Measurements from ENCODE around the gene TRABD2B. TPM values are rescaled to one million over a fixed set of nuclear protein-coding genes. Genes with fewer than 3 reads are reported as not detected.

The TRABD2B gene
- total RNA-seq, 1 experiment from 2014 or later: 10.3 TPM

DNA sequence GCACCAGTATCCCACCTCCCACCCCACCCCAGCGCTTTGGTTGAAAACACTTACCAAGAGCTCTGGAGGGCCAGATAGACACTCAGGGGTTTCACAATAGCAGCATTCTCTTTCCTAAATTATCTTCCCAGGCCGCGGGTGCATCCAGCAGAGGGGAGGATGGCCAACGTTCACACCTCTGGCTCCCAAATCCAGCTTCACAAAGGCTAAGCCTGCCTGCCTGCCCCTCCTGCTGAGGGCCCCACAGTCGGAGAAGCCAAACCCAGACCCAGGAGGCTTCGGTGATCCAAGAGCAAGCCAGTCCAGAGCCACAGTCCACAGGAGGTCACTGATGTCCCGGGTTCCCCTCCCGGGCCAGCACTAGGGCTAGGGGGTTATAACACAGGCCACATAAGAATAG is 231.9 kb downstream of the TRABD2B start:
- Mint-ChIP-seq H3K27me3 (ENCODE audit: low read depth) (peaks cover 7% of the 10 kb centered on the region), H3K27ac (no peak overlapping the region), H3K36me3 (no peaks in the 10 kb centered on the region), H3K9me3 (no peaks in the 10 kb centered on the region), H3K4me3 (no peak overlapping the region), H3K4me1 (no peaks in the 10 kb centered on the region)
- TF ChIP-seq JUN (CRISPR knock-in tag; IDR thresholded peaks at IDR 0.05) (no peak), IRF2 (CRISPR knock-in tag; IDR thresholded peaks at IDR 0.05; ENCODE audit: borderline replicate concordance, low read depth) (no peak), ELF4 (CRISPR knock-in tag; IDR thresholded peaks at IDR 0.05; ENCODE audit: low read depth) (no peak), PRRX2 (CRISPR knock-in tag; IDR thresholded peaks at IDR 0.05) (no peak), FOXJ3 (CRISPR knock-in tag; IDR thresholded peaks at IDR 0.05; ENCODE audit: borderline replicate concordance) (no peak), SP1 (CRISPR knock-in tag; conservative IDR thresholded peaks at IDR 0.05) (no peak), ZNF281 (CRISPR knock-in tag; IDR thresholded peaks at IDR 0.05) (no peak), NFE2L1 (CRISPR knock-in tag; IDR thresholded peaks at IDR 0.05) (no peak), TCF7 (CRISPR knock-in tag; IDR thresholded peaks at IDR 0.05; ENCODE audit: low read depth) (no peak), ZNF232 (CRISPR knock-in tag; IDR thresholded peaks at IDR 0.05) (no peak), ZNF416 (CRISPR knock-in tag; IDR thresholded peaks at IDR 0.05) (no peak), NFYB (CRISPR knock-in tag; conservative IDR thresholded peaks at IDR 0.05; ENCODE audit: low read depth) (no peak), NFATC4 (CRISPR knock-in tag; IDR thresholded peaks at IDR 0.05) (no peak), ESRRA (CRISPR knock-in tag; IDR thresholded peaks at IDR 0.05; ENCODE audit: borderline replicate concordance) (no peak), CDX4 (CRISPR knock-in tag; IDR thresholded peaks at IDR 0.05; ENCODE audit: borderline replicate concordance) (no peak), MYBL2 (CRISPR knock-in tag; IDR thresholded peaks at IDR 0.05) (no peak), SOX15 (CRISPR knock-in tag; IDR thresholded peaks at IDR 0.05) (no peak), ZNF138 (CRISPR knock-in tag; conservative IDR thresholded peaks at IDR 0.05) (no peak)
- TF ChIP-seq, protein P1, sequence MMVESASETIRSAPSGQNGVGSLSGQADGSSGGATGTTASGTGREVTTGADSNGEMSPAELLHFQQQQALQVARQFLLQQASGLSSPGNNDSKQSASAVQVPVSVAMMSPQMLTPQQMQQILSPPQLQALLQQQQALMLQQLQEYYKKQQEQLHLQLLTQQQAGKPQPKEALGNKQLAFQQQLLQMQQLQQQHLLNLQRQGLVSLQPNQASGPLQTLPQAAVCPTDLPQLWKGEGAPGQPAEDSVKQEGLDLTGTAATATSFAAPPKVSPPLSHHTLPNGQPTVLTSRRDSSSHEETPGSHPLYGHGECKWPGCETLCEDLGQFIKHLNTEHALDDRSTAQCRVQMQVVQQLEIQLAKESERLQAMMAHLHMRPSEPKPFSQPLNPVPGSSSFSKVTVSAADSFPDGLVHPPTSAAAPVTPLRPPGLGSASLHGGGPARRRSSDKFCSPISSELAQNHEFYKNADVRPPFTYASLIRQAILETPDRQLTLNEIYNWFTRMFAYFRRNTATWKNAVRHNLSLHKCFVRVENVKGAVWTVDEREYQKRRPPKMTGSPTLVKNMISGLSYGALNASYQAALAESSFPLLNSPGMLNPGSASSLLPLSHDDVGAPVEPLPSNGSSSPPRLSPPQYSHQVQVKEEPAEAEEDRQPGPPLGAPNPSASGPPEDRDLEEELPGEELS (CRISPR knock-in tag; IDR thresholded peaks at IDR 0.05): no peak
- DNase-seq (ENCODE audit: low spot score) (no peak), ATAC-seq (no peak)
- POLR2A ChIA-PET: interaction anchor here (0.6 to 0.7 kb wide), 2 partner anchors 41 to 199 kb away, joined by 5 to 6 read pairs; no protein-coding TSS in a partner anchor
- CTCF ChIA-PET: interaction anchor here (0.9 to 3.0 kb wide), 5 partner anchors 10 to 218 kb away, joined by 3 to 18 read pairs (median 3); no protein-coding TSS in a partner anchor

- no peak overlapping the region for H3K27ac Mint-ChIP-seq
- DNase-seq (ENCODE audit: low spot score): no peak
- no peaks in the 10 kb centered on the region for H3K36me3 Mint-ChIP-seq
- POLR2A ChIA-PET: no interaction called here
- CTCF ChIA-PET: interaction anchor here (0.9 to 3.0 kb wide), 5 partner anchors 9 to 218 kb away, joined by 3 to 18 read pairs (median 3); no protein-coding TSS in a partner anchor
- no peak for ATAC-seq
- H3K4me3 Mint-ChIP-seq: no peak overlapping the region
- peaks cover 7% of the 10 kb centered on the region for H3K27me3 Mint-ChIP-seq (ENCODE audit: low read depth)
- H3K4me1 Mint-ChIP-seq: no peaks in the 10 kb centered on the region
- no peaks in the 10 kb centered on the region for H3K9me3 Mint-ChIP-seq
- TF ChIP-seq PREB (CRISPR knock-in tag; IDR thresholded peaks at IDR 0.05; ENCODE audit: borderline replicate concordance) (no peak), ZSCAN18 (CRISPR knock-in tag; IDR thresholded peaks at IDR 0.05) (no peak), FOXJ3 (CRISPR knock-in tag; IDR thresholded peaks at IDR 0.05; ENCODE audit: borderline replicate concordance) (no peak), ERG (CRISPR knock-in tag; IDR thresholded peaks at IDR 0.05) (no peak)
- TF ChIP-seq, protein P2, sequence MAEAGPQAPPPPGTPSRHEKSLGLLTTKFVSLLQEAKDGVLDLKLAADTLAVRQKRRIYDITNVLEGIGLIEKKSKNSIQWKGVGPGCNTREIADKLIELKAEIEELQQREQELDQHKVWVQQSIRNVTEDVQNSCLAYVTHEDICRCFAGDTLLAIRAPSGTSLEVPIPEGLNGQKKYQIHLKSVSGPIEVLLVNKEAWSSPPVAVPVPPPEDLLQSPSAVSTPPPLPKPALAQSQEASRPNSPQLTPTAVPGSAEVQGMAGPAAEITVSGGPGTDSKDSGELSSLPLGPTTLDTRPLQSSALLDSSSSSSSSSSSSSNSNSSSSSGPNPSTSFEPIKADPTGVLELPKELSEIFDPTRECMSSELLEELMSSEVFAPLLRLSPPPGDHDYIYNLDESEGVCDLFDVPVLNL (CRISPR knock-in tag; IDR thresholded peaks at IDR 0.05; ENCODE audit: borderline replicate concordance, low read depth): no peak
Observed at GRCh38 chr1:47764461-47765046, 232.6 kb downstream of the TRABD2B start.

Measured in WTC11 (cell line).